ENCODE measurements around the gene SLC44A2. TPM values are rescaled to one million over a fixed set of nuclear protein-coding genes. Genes with fewer than 3 reads are reported as not detected.

Gene SLC44A2
- polyA plus RNA-seq (2013, experiment 1 of 2) = 86.1 TPM
- 84.2 TPM for polyA plus RNA-seq (2013, experiment 2 of 2)

GRCh38 chr19:10625003-10625761, at the start of gene SLC44A2:
SLC44A2 (plus strand) TSS chr19:10625553; CDS start chr19:10625634, 81 bp downstream.
- H3K4me3 ChIP-seq (ENCODE audit: low read length in 2 of 2) = peak within 1 kb of the TSS; percentile 77 to 91
- DNase-seq (ENCODE audit: low spot score) = peak; percentile 66
- H4K91ac ChIP-seq (ENCODE audit: low read depth, low read length, poor library complexity) = no peak within 1 kb of the TSS
- peak within 1 kb of the TSS; percentile 67 for H2AFZ ChIP-seq (ENCODE audit: low read length)
- H2BK15ac ChIP-seq (ENCODE audit: low read length) = peak within 1 kb of the TSS; percentile 49
- H3K79me1 ChIP-seq (ENCODE audit: low read depth, low read length) = peaks cover 4% of the 10 kb centered on the region
- H2BK5ac ChIP-seq (ENCODE audit: low read length) = peak within 1 kb of the TSS; percentile 60
- H3K27me3 ChIP-seq (ENCODE audit: control insufficient read depth in 3 of 3, insufficient read depth in 3 of 3, low read depth in 1 of 3, low read length in 3 of 3) = no peaks in the 10 kb centered on the region
- H3K9ac ChIP-seq (ENCODE audit: low read depth, low read length, poor library complexity) = peak within 1 kb of the TSS; percentile 90
- peak within 1 kb of the TSS; percentile 97 for H3K18ac ChIP-seq (ENCODE audit: low read length)
- no peak within 1 kb of the TSS for H3K27ac ChIP-seq (replicated peaks; ENCODE audit: low read length)
- peak within 1 kb of the TSS; percentile 45 for H2AK5ac ChIP-seq (ENCODE audit: low read depth, low read length)
- H3K4me2 ChIP-seq (ENCODE audit: insufficient read depth, low read length, poor library complexity, severe bottlenecking) = peak within 1 kb of the TSS; percentile 77
- H3K4ac ChIP-seq (ENCODE audit: low read length) = peak within 1 kb of the TSS; percentile 53
- no peak within 1 kb of the TSS for H2BK12ac ChIP-seq (ENCODE audit: low read length)
- peak within 1 kb of the TSS; percentile 76 for H3K14ac ChIP-seq (ENCODE audit: low read length)
- peaks cover 0 to 2% of the 10 kb centered on the region in 2 donors for H3K9me3 ChIP-seq (replicated peaks in 1 of 2; ENCODE audit: control insufficient read depth in 2 of 2, insufficient read depth in 1 of 2, low read depth in 1 of 2, low read length in 2 of 2)
- peaks cover 19 to 46% of the 10 kb centered on the region in 2 donors for H3K36me3 ChIP-seq (replicated peaks in 1 of 2; ENCODE audit: control insufficient read depth in 2 of 2, insufficient read depth in 2 of 2, low read length in 2 of 2)
- no peak within 1 kb of the TSS for H2BK120ac ChIP-seq (ENCODE audit: low read depth, low read length)
- peak within 1 kb of the TSS; percentile 93 for H3K23ac ChIP-seq (ENCODE audit: low read depth, low read length, poor library complexity)
- peaks cover 9 to 11% of the 10 kb centered on the region in 2 donors for H3K4me1 ChIP-seq (ENCODE audit: control insufficient read depth in 2 of 2, insufficient read depth in 1 of 2, low read depth in 1 of 2, low read length in 2 of 2)
- no CpG with 5 or more reads among the region's 53 CpGs for WGBS, 2 donors (ENCODE audit: extremely low coverage in 2 of 2, insufficient read length in 2 of 2, insufficient replicate concordance in 1 of 2)
- no peak within 1 kb of the TSS for H4K8ac ChIP-seq (ENCODE audit: low read depth, low read length)

- no peak overlapping the region for H3K23ac ChIP-seq (ENCODE audit: low read depth, low read length, poor library complexity)
Measured at GRCh38 chr19:10577951-10578350, 47.4 kb upstream of the SLC44A2 start.

GRCh38 chr19:10580979-10581631, 44.2 kb upstream of the SLC44A2 start:
- Histone ChIP-seq H2BK15ac (ENCODE audit: low read length) (no peak overlapping the region), H2AK5ac (ENCODE audit: low read depth, low read length) (no peak overlapping the region), H2BK5ac (ENCODE audit: low read length) (no peak overlapping the region), H3K4me1 (ENCODE audit: control insufficient read depth in 2 of 2, insufficient read depth in 1 of 2, low read depth in 1 of 2, low read length in 2 of 2) (peaks cover 1 to 3% of the 10 kb centered on the region in 2 donors), H3K4me3 (ENCODE audit: low read length in 2 of 2) (no peak overlapping the region), H3K4ac (ENCODE audit: low read length) (no peak overlapping the region), H3K36me3 (replicated peaks in 1 of 2; ENCODE audit: control insufficient read depth in 2 of 2, insufficient read depth in 2 of 2, low read length in 2 of 2) (no peaks in the 10 kb centered on the region), H3K18ac (ENCODE audit: low read length) (no peak overlapping the region), H3K4me2 (ENCODE audit: insufficient read depth, low read length, poor library complexity, severe bottlenecking) (no peak overlapping the region), H3K23ac (ENCODE audit: low read depth, low read length, poor library complexity) (peak overlapping the region; percentile 3), H3K9me3 (replicated peaks in 1 of 2; ENCODE audit: control insufficient read depth in 2 of 2, insufficient read depth in 1 of 2, low read depth in 1 of 2, low read length in 2 of 2) (no peaks in the 10 kb centered on the region), H4K8ac (ENCODE audit: low read depth, low read length) (no peak overlapping the region), H4K91ac (ENCODE audit: low read depth, low read length, poor library complexity) (no peak overlapping the region), H2AFZ (ENCODE audit: low read length) (peak overlapping the region; percentile 81), H2BK120ac (ENCODE audit: low read depth, low read length) (no peak overlapping the region), H3K9ac (ENCODE audit: low read depth, low read length, poor library complexity) (no peak overlapping the region), H3K79me1 (ENCODE audit: low read depth, low read length) (no peaks in the 10 kb centered on the region), H3K27me3 (ENCODE audit: control insufficient read depth in 3 of 3, insufficient read depth in 3 of 3, low read depth in 1 of 3, low read length in 3 of 3) (peaks cover 0 to 4% (median 2%) of the 10 kb centered on the region in 3 experiments), H3K14ac (ENCODE audit: low read length) (no peak overlapping the region), H3K27ac (replicated peaks; ENCODE audit: low read length) (no peak overlapping the region), H2BK12ac (ENCODE audit: low read length) (no peak overlapping the region)
- peak; percentile 89 for DNase-seq (ENCODE audit: low spot score)
- no CpG with 5 or more reads among the region's 31 CpGs for WGBS, 2 donors (ENCODE audit: extremely low coverage in 2 of 2, insufficient read length in 2 of 2, insufficient replicate concordance in 1 of 2)

More at GRCh38 chr19:10577951-10578350, 47.4 kb upstream of the SLC44A2 start:
- Histone ChIP-seq H3K79me1 (ENCODE audit: low read depth, low read length) (no peaks in the 10 kb centered on the region), H2AFZ (ENCODE audit: low read length) (no peak overlapping the region), H3K4ac (ENCODE audit: low read length) (no peak overlapping the region), H4K8ac (ENCODE audit: low read depth, low read length) (no peak overlapping the region), H3K36me3 (replicated peaks in 1 of 2; ENCODE audit: control insufficient read depth in 2 of 2, insufficient read depth in 2 of 2, low read length in 2 of 2) (no peaks in the 10 kb centered on the region), H3K18ac (ENCODE audit: low read length) (no peak overlapping the region), H3K14ac (ENCODE audit: low read length) (no peak overlapping the region), H3K9me3 (replicated peaks in 1 of 2; ENCODE audit: control insufficient read depth in 2 of 2, insufficient read depth in 1 of 2, low read depth in 1 of 2, low read length in 2 of 2) (no peaks in the 10 kb centered on the region), H3K27me3 (ENCODE audit: control insufficient read depth in 3 of 3, insufficient read depth in 3 of 3, low read depth in 1 of 3, low read length in 3 of 3) (peaks cover 0 to 2% (median 0%) of the 10 kb centered on the region in 3 experiments), H3K4me2 (ENCODE audit: insufficient read depth, low read length, poor library complexity, severe bottlenecking) (no peak overlapping the region), H3K4me1 (ENCODE audit: control insufficient read depth in 2 of 2, insufficient read depth in 1 of 2, low read depth in 1 of 2, low read length in 2 of 2) (peaks cover 1 to 3% of the 10 kb centered on the region in 2 donors), H2AK5ac (ENCODE audit: low read depth, low read length) (no peak overlapping the region), H3K9ac (ENCODE audit: low read depth, low read length, poor library complexity) (no peak overlapping the region), H2BK120ac (ENCODE audit: low read depth, low read length) (no peak overlapping the region), H4K91ac (ENCODE audit: low read depth, low read length, poor library complexity) (no peak overlapping the region), H3K27ac (replicated peaks; ENCODE audit: low read length) (no peak overlapping the region), H3K4me3 (ENCODE audit: low read length in 2 of 2) (no peak overlapping the region), H2BK12ac (ENCODE audit: low read length) (no peak overlapping the region), H2BK15ac (ENCODE audit: low read length) (no peak overlapping the region), H2BK5ac (ENCODE audit: low read length) (no peak overlapping the region)
- WGBS, 2 donors (ENCODE audit: extremely low coverage in 2 of 2, insufficient read length in 2 of 2, insufficient replicate concordance in 1 of 2) = no CpG with 5 or more reads among the region's 6 CpGs
- no peak for DNase-seq (ENCODE audit: low spot score)

- H2AK5ac ChIP-seq (ENCODE audit: low read depth, low read length) = no peak overlapping the region
- H3K4me1 ChIP-seq (ENCODE audit: control insufficient read depth in 2 of 2, insufficient read depth in 1 of 2, low read depth in 1 of 2, low read length in 2 of 2) = peaks cover 1 to 3% of the 10 kb centered on the region in 2 donors
- no peak overlapping the region for H2BK5ac ChIP-seq (ENCODE audit: low read length)
- H2BK12ac ChIP-seq (ENCODE audit: low read length) = no peak overlapping the region
- H3K36me3 ChIP-seq (replicated peaks in 1 of 2; ENCODE audit: control insufficient read depth in 2 of 2, insufficient read depth in 2 of 2, low read length in 2 of 2) = no peaks in the 10 kb centered on the region
- peaks cover under 1% of the 10 kb centered on the region for H3K79me1 ChIP-seq (ENCODE audit: low read depth, low read length)
- no peak overlapping the region for H4K8ac ChIP-seq (ENCODE audit: low read depth, low read length)
- H2BK120ac ChIP-seq (ENCODE audit: low read depth, low read length) = no peak overlapping the region
- DNase-seq (ENCODE audit: low spot score) = no peak
- peaks cover 6 to 13% (median 9%) of the 10 kb centered on the region in 3 experiments for H3K27me3 ChIP-seq (ENCODE audit: control insufficient read depth in 3 of 3, insufficient read depth in 3 of 3, low read depth in 1 of 3, low read length in 3 of 3)
- no CpG with 5 or more reads among the region's 13 CpGs for WGBS, 2 donors (ENCODE audit: extremely low coverage in 2 of 2, insufficient read length in 2 of 2, insufficient replicate concordance in 1 of 2)
- H4K91ac ChIP-seq (ENCODE audit: low read depth, low read length, poor library complexity) = no peak overlapping the region
- H2AFZ ChIP-seq (ENCODE audit: low read length) = no peak overlapping the region
- no peak overlapping the region for H3K4me3 ChIP-seq (ENCODE audit: low read length in 2 of 2)
- no peak overlapping the region for H3K4me2 ChIP-seq (ENCODE audit: insufficient read depth, low read length, poor library complexity, severe bottlenecking)
- no peak overlapping the region for H2BK15ac ChIP-seq (ENCODE audit: low read length)
- H3K27ac ChIP-seq (replicated peaks; ENCODE audit: low read length) = no peak overlapping the region
- H3K14ac ChIP-seq (ENCODE audit: low read length) = no peak overlapping the region
- H3K4ac ChIP-seq (ENCODE audit: low read length) = no peak overlapping the region
- peaks cover 0 to 2% of the 10 kb centered on the region in 2 donors for H3K9me3 ChIP-seq (replicated peaks in 1 of 2; ENCODE audit: control insufficient read depth in 2 of 2, insufficient read depth in 1 of 2, low read depth in 1 of 2, low read length in 2 of 2)
- no peak overlapping the region for H3K23ac ChIP-seq (ENCODE audit: low read depth, low read length, poor library complexity)
- no peak overlapping the region for H3K9ac ChIP-seq (ENCODE audit: low read depth, low read length, poor library complexity)
- H3K18ac ChIP-seq (ENCODE audit: low read length) = no peak overlapping the region
Measured at GRCh38 chr19:10582091-10582490, 43.3 kb upstream of the SLC44A2 start.

All from neuronal stem cell (in vitro differentiated cells).